Measurements from ENCODE around the gene HTATSF1.

- TF ChIP-seq POLR2A (IDR thresholded peaks at IDR 0.05) (no peak), CTCF (IDR thresholded peaks at IDR 0.05) (no peak)
These were observed 31.4 kb downstream of the HTATSF1 start for GRCh38 chrX:136528645-136529315.
